Measurements from ENCODE around the gene RRAGD. TPM values are rescaled to one million over a fixed set of nuclear protein-coding genes. Genes with fewer than 3 reads are reported as not detected.

Gene RRAGD
- total and polyA plus RNA-seq, 2 donors (not counting 1 experiment from before 2014, with no cell fraction given) = 0.27 to 4.5 TPM

DNA sequence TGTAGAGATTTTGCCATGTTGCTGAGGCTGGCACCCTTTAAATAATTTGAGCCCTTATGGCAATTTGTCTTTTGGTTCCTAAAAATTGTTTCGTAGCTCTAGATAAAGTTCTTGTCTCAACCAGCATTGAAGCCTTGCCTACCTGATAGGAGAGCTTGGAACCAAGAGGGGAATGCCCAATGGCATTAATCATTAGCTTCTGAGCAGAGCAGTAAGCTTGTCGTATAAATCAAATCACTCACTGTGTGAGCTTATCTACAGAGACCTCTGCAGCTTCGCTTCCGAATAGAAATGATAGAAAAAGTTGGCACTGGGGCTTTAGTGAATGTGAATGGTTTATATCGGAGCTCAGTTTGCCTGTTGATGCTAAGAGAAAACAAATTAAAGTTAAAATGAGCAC is 31.6 kb upstream of the RRAGD start:
- no peak overlapping the region for H3K27ac Mint-ChIP-seq
- intact Hi-C loops (cut with micrococcal nuclease) = no loop called here
- no peak overlapping the region for H3K4me3 Mint-ChIP-seq

DNA sequence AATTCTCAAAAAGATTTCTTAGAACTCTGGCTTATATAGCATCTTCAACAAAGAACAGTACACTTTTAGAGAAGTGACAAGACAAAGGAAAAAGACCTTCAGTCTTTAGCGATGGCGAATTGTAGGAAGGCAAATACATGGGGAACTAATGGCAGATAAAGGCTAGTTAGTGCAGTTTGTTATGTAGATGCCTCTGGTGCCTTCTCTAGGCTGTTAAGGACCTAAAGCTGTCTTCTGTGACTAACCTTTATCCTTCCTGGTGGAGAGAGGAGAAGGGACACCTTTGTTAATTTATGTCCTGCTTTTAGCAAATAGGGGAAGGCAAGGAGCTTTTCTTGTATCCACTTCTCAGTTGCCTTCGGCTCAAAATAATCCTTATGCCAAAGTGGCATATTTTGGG is 28.1 kb upstream of the RRAGD start:
- no peak overlapping the region for H3K4me3 Mint-ChIP-seq
- POLR2A ChIA-PET = no interaction called here

More for the DNA sequence above, 31.6 kb upstream of the RRAGD start:
- ChIA-PET CTCF (interaction anchor here (1.2 kb wide), 1 partner anchor 11 kb away, joined by 3 read pairs; no protein-coding TSS in a partner anchor), POLR2A (no interaction called here)
- H2AFZ ChIP-seq (ENCODE audit: insufficient read depth, low read depth, low read length, poor library complexity, severe bottlenecking) = no peak overlapping the region
- DNase-seq (no peak), ATAC-seq (ENCODE audit: low read depth) (no peak)
- H3K4me2 ChIP-seq (replicated peaks; ENCODE audit: low read depth, low read length, poor library complexity, severe bottlenecking) = no peak overlapping the region
- H3K9ac ChIP-seq (ENCODE audit: low read length) = no peak overlapping the region
- Mint-ChIP-seq H3K9me3 (ENCODE audit: insufficient read depth) (no peaks in the 10 kb centered on the region), H3K4me1 (no peaks in the 10 kb centered on the region), H3K27me3 (peaks cover 5% of the 10 kb centered on the region)
- no peaks in the 10 kb centered on the region for H3K36me3 ChIP-seq (replicated peaks in 1 of 2; ENCODE audit: control extremely low read depth in 1 of 2, control insufficient read depth in 1 of 2, extremely low read depth in 1 of 2, insufficient read depth in 2 of 2, low read length in 1 of 2)
- H3K79me2 ChIP-seq (ENCODE audit: control insufficient read depth, insufficient read depth, low read length) = no peaks in the 10 kb centered on the region
- no peaks in the 10 kb centered on the region for H3K27me3 ChIP-seq (replicated peaks in 1 of 4; ENCODE audit: control extremely low read depth in 1 of 4, control insufficient read depth in 3 of 4, insufficient read depth in 4 of 4, low read length in 3 of 4)
- no peaks in the 10 kb centered on the region for H4K20me1 ChIP-seq (ENCODE audit: control insufficient read depth, insufficient read depth, low read length, poor library complexity, severe bottlenecking)
- TF ChIP-seq, protein P1, sequence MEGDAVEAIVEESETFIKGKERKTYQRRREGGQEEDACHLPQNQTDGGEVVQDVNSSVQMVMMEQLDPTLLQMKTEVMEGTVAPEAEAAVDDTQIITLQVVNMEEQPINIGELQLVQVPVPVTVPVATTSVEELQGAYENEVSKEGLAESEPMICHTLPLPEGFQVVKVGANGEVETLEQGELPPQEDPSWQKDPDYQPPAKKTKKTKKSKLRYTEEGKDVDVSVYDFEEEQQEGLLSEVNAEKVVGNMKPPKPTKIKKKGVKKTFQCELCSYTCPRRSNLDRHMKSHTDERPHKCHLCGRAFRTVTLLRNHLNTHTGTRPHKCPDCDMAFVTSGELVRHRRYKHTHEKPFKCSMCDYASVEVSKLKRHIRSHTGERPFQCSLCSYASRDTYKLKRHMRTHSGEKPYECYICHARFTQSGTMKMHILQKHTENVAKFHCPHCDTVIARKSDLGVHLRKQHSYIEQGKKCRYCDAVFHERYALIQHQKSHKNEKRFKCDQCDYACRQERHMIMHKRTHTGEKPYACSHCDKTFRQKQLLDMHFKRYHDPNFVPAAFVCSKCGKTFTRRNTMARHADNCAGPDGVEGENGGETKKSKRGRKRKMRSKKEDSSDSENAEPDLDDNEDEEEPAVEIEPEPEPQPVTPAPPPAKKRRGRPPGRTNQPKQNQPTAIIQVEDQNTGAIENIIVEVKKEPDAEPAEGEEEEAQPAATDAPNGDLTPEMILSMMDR (IDR thresholded peaks at IDR 0.05) = no peak
- TF ChIP-seq EZH2 (IDR thresholded peaks at IDR 0.05; ENCODE audit: borderline replicate concordance, insufficient read depth, low read depth, low read length, poor library complexity, severe bottlenecking) = no peak
- WGBS (ENCODE audit: insufficient coverage) = 82% methylated on average over 4 of the region's 5 CpGs
- H3K4me3 ChIP-seq (ENCODE audit: control extremely low read depth in 1 of 5, extremely low read depth in 1 of 5, insufficient read depth in 1 of 5, low read depth in 2 of 5, low read length in 4 of 5) = no peak overlapping the region
- no peaks in the 10 kb centered on the region for H3K4me1 ChIP-seq (ENCODE audit: control insufficient read depth in 2 of 2, insufficient read depth in 2 of 2, low read length in 2 of 2)
- H3K9me3 ChIP-seq (ENCODE audit: control extremely low read depth in 1 of 3, control insufficient read depth in 2 of 3, insufficient read depth in 1 of 3, low read length in 2 of 3) = no peaks in the 10 kb centered on the region
- no peak overlapping the region for H3K27ac ChIP-seq (ENCODE audit: low read length in 2 of 2)

More for the DNA sequence above, 28.1 kb upstream of the RRAGD start:
- CTCF ChIA-PET = interaction anchor here (1.5 kb wide), 1 partner anchor 10 kb away, joined by 5 read pairs; no protein-coding TSS in a partner anchor
- H3K27me3 ChIP-seq (replicated peaks in 1 of 4; ENCODE audit: control extremely low read depth in 1 of 4, control insufficient read depth in 3 of 4, insufficient read depth in 4 of 4, low read length in 3 of 4) = no peaks in the 10 kb centered on the region
- intact Hi-C loops (cut with micrococcal nuclease) = no loop called here
- Mint-ChIP-seq H3K4me1 (peaks cover 2% of the 10 kb centered on the region), H3K9me3 (ENCODE audit: insufficient read depth) (no peaks in the 10 kb centered on the region), H3K27me3 (peaks cover 5% of the 10 kb centered on the region), H3K27ac (no peak overlapping the region)
- H3K4me3 ChIP-seq (ENCODE audit: control extremely low read depth in 1 of 5, extremely low read depth in 1 of 5, insufficient read depth in 1 of 5, low read depth in 2 of 5, low read length in 4 of 5) = no peak overlapping the region
- H3K9me3 ChIP-seq (ENCODE audit: control extremely low read depth in 1 of 3, control insufficient read depth in 2 of 3, insufficient read depth in 1 of 3, low read length in 2 of 3) = no peaks in the 10 kb centered on the region
- no peak overlapping the region for H3K27ac ChIP-seq (ENCODE audit: low read length in 2 of 2)
- H2AFZ ChIP-seq (ENCODE audit: insufficient read depth, low read depth, low read length, poor library complexity, severe bottlenecking) = no peak overlapping the region
- 100% methylated on average over 1 of the region's 3 CpGs for WGBS (ENCODE audit: insufficient coverage)
- H3K79me2 ChIP-seq (ENCODE audit: control insufficient read depth, insufficient read depth, low read length) = no peaks in the 10 kb centered on the region
- no peak for ATAC-seq (ENCODE audit: low read depth)
- TF ChIP-seq, protein P1 (IDR thresholded peaks at IDR 0.05) = no peak
- TF ChIP-seq EZH2 (IDR thresholded peaks at IDR 0.05; ENCODE audit: borderline replicate concordance, insufficient read depth, low read depth, low read length, poor library complexity, severe bottlenecking) = no peak
- no peak overlapping the region for H3K9ac ChIP-seq (ENCODE audit: low read length)
- H3K36me3 ChIP-seq (replicated peaks in 1 of 2; ENCODE audit: control extremely low read depth in 1 of 2, control insufficient read depth in 1 of 2, extremely low read depth in 1 of 2, insufficient read depth in 2 of 2, low read length in 1 of 2) = no peaks in the 10 kb centered on the region
- H3K4me2 ChIP-seq (replicated peaks; ENCODE audit: low read depth, low read length, poor library complexity, severe bottlenecking) = no peak overlapping the region
- no peaks in the 10 kb centered on the region for H4K20me1 ChIP-seq (ENCODE audit: control insufficient read depth, insufficient read depth, low read length, poor library complexity, severe bottlenecking)
- no peak for DNase-seq
- no peaks in the 10 kb centered on the region for H3K4me1 ChIP-seq (ENCODE audit: control insufficient read depth in 2 of 2, insufficient read depth in 2 of 2, low read length in 2 of 2)

Data from B cell (primary cell).